GM12874 (cell line): ENCODE results near the gene POLR1D.

Experiments
- CTCF ChIP-seq: IDR thresholded peaks from 2 replicates; pipeline ENCODE4 v1.5.1; 2011; ENCODE audit warnings: low read depth, mild to moderate bottlenecking, control low read depth, low read length, moderate library complexity; ENCODE audit not compliant: insufficient read depth

Gene POLR1D

GRCh38 chr13:27634231-27634630, 12.5 kb downstream of the POLR1D start:
- TF ChIP-seq CTCF: no peak

DNA sequence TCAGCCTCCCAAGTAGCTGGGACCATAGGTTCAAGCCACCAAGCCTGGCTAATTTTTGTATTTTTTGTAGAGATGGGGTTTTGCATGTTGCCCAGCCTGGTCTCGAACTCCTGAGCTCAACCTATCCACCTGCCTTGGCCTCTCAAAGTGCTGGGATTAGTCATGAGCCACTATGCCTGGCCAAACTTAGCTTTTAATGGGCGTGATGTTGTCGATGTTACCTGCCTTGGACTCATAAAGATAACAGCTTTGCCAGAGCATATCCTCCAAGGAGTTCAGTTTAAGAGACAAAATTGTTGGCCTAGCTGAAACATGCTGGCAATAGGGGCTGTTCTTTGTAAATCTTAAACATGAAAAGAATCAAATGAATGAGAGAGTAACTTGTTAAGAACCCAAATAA, 13.1 kb downstream of the POLR1D start:
- no peak for TF ChIP-seq CTCF

GRCh38 chr13:27635266-27635665, 13.6 kb downstream of the POLR1D start:
- no peak for TF ChIP-seq CTCF

DNA sequence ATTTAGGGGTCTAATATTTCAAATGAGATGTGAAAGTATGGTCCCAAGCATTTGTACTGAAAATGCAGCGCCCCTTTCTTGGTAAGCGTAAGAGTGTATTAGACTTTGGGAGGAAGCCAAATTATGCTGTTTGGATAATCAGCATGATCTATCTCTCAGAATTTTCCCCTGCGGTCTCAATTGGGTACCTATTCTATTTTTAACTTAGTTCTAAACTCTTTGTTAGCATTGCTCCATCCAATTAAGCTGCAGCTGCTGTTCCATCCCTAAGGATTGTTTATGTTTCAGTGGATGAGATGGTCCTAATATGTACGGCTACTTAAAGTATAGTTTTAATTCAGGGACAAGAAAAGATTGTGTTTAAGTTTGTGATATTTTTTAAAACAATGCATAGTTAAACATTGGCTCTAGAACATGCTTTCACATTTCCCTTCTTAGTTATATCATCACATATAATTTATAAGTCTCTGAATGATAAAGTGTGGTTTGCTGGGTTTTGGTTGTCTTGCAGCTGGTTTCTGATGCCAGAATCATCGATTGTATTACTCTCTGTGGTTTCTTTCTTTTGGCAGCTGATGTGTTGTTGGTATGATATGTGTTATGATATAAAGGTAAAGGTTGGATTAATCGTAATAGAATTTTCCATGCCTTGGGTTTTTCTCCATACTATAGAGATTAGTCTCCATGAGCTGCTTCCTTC, 15.0 kb downstream of the POLR1D start:
- no peak for TF ChIP-seq CTCF

- no peak for TF ChIP-seq CTCF
Observed at GRCh38 chr13:27637289-27637626, 15.6 kb downstream of the POLR1D start.

- no peak for TF ChIP-seq CTCF
Observed at GRCh38 chr13:27638001-27638400, 16.3 kb downstream of the POLR1D start.

- TF ChIP-seq CTCF: no peak
Observed at GRCh38 chr13:27638521-27638920, 16.8 kb downstream of the POLR1D start.
